H9 (cell line): Measurements from ENCODE around the gene MRPS27. TPM values are rescaled to one million over a fixed set of nuclear protein-coding genes. Genes with fewer than 3 reads are reported as not detected.

ENCODE experiments used
- DNase-seq: peaks from one replicate; pipeline ENCODE4 v3.0.0-alpha.2; 2017
- H2AFZ ChIP-seq: one replicate; pipeline ENCODE4 v1.6.1; 2013; ENCODE audit warnings: mild to moderate bottlenecking, low read length, control low read depth, moderate library complexity
- H2AK5ac ChIP-seq: 2 replicates; pipeline ENCODE4 v1.6.1; 2013; ENCODE audit warnings: low read length, control low read depth, mixed read lengths; ENCODE audit not compliant: insufficient read length
- H2BK120ac ChIP-seq: one replicate; pipeline ENCODE4 v1.6.1; 2013; ENCODE audit warnings: low read depth, mild to moderate bottlenecking, low read length, control low read depth, inconsistent platforms; ENCODE audit not compliant: poor library complexity, severe bottlenecking
- H2BK12ac ChIP-seq: 2 replicates; pipeline ENCODE4 v1.6.1; 2013; ENCODE audit warnings: low read length, control low read depth, mixed read lengths, low read depth; ENCODE audit not compliant: insufficient read length
- H2BK15ac ChIP-seq: 2 replicates; pipeline ENCODE4 v1.6.1; 2013; ENCODE audit warnings: low read depth, low read length, control low read depth
- H2BK20ac ChIP-seq: one replicate; pipeline ENCODE4 v1.6.1; 2013; ENCODE audit warnings: low read depth, mild to moderate bottlenecking, low read length, control low read depth, inconsistent platforms; ENCODE audit not compliant: poor library complexity, severe bottlenecking
- H2BK5ac ChIP-seq: 2 replicates; pipeline ENCODE4 v1.6.1; 2013; ENCODE audit warnings: low read length, control low read depth, mixed read lengths; ENCODE audit not compliant: insufficient read length
- H3K14ac ChIP-seq: 2 replicates; pipeline ENCODE4 v1.6.1; 2013; ENCODE audit warnings: low read length, control low read depth; ENCODE audit not compliant: insufficient read depth
- H3K18ac ChIP-seq: 2 replicates; pipeline ENCODE4 v1.6.1; 2013; ENCODE audit warnings: low read depth, mild to moderate bottlenecking, mixed read lengths, low read length, control low read depth; ENCODE audit not compliant: insufficient read length
- H3K23ac ChIP-seq: 2 replicates; pipeline ENCODE4 v1.6.1; 2013; ENCODE audit warnings: low read length, control low read depth, mixed read lengths, low read depth; ENCODE audit not compliant: insufficient read length
- H3K23me2 ChIP-seq: 2 replicates; pipeline ENCODE4 v1.6.1; 2013; ENCODE audit warnings: low read depth, mild to moderate bottlenecking, mixed read lengths, low read length, control low read depth; ENCODE audit not compliant: insufficient read length, poor library complexity, severe bottlenecking
- H3K27ac ChIP-seq: 2 replicates; pipeline ENCODE4 v1.5.1; 2013; ENCODE audit warnings: low read length, control low read depth, mixed read lengths, low read depth; ENCODE audit not compliant: insufficient read length
- H3K27me3 ChIP-seq: 2 replicates; pipeline ENCODE4 v1.6.1; 2013; ENCODE audit warnings: low read length, control low read depth, inconsistent platforms; ENCODE audit not compliant: insufficient read depth
- H3K4ac ChIP-seq: 2 replicates; pipeline ENCODE4 v1.6.1; 2013; ENCODE audit warnings: low read depth, mild to moderate bottlenecking, control low read depth, inconsistent platforms, low read length, moderate library complexity
- H3K4me1 ChIP-seq: 2 replicates; pipeline ENCODE4 v1.6.1; 2013; ENCODE audit warnings: low read length, control low read depth, inconsistent platforms; ENCODE audit not compliant: insufficient read depth
- H3K4me2 ChIP-seq: 2 replicates; pipeline ENCODE4 v1.6.1; 2013; ENCODE audit warnings: low read length, control low read depth, mixed read lengths; ENCODE audit not compliant: insufficient read length, insufficient read depth
- H3K56ac ChIP-seq: 2 replicates; pipeline ENCODE4 v1.6.1; 2013; ENCODE audit warnings: low read depth, mild to moderate bottlenecking, mixed read lengths, low read length, control low read depth; ENCODE audit not compliant: insufficient read length
- H3K79me1 ChIP-seq: 2 replicates; pipeline ENCODE4 v1.6.1; 2013; ENCODE audit warnings: low read depth, mild to moderate bottlenecking, moderate library complexity, low read length, control low read depth, inconsistent platforms; ENCODE audit not compliant: insufficient read depth, poor library complexity, severe bottlenecking
- H3K79me2 ChIP-seq: 2 replicates; pipeline ENCODE4 v1.6.1; 2013; ENCODE audit warnings: low read length, control low read depth, inconsistent platforms; ENCODE audit not compliant: insufficient read depth
- H3K9ac ChIP-seq: 2 replicates; pipeline ENCODE4 v1.6.1; 2013; ENCODE audit warnings: low read length, control low read depth, mixed read lengths; ENCODE audit not compliant: insufficient read length; ENCODE audit errors: extremely low read depth
- H3K9me3 ChIP-seq: one replicate; pipeline ENCODE4 v1.6.1; 2013; ENCODE audit warnings: low read depth, low read length, inconsistent platforms; ENCODE audit not compliant: control insufficient read depth
- H3T11ph ChIP-seq: one replicate; pipeline ENCODE4 v1.6.1; 2013; ENCODE audit warnings: mild to moderate bottlenecking, low read length, control low read depth, inconsistent platforms
- H4K20me1 ChIP-seq: one replicate; pipeline ENCODE4 v1.6.1; 2013; ENCODE audit not compliant: control insufficient read depth, insufficient read length, insufficient read depth
- H4K5ac ChIP-seq: 2 replicates; pipeline ENCODE4 v1.6.1; 2013; ENCODE audit warnings: low read depth, mild to moderate bottlenecking, mixed read lengths, low read length, control low read depth; ENCODE audit not compliant: insufficient read length
- H4K8ac ChIP-seq: replicated peaks from 2 replicates; pipeline ENCODE4 v1.6.1; 2013; ENCODE audit warnings: low read length, control low read depth, mixed read lengths, low read depth; ENCODE audit not compliant: insufficient read length
- H4K91ac ChIP-seq: 2 replicates; pipeline ENCODE4 v1.6.1; 2013; ENCODE audit warnings: low read depth, mild to moderate bottlenecking, moderate library complexity, mixed read lengths, low read length, control low read depth; ENCODE audit not compliant: insufficient read length
- H3K27ac Mint-ChIP-seq, 3 experiments: 2 replicates in 2 of 3; 3 replicates in 1 of 3; pipeline ENCODE4 v1.8.0; 2020 to 2021; ENCODE audit warnings: mixed read lengths in 3 of 3, mild to moderate bottlenecking in 1 of 3, moderate library complexity in 1 of 3
- H3K27me3 Mint-ChIP-seq: 2 replicates; pipeline ENCODE4 v1.8.0; 2021; ENCODE audit warnings: low read depth, mild to moderate bottlenecking, moderate library complexity, mixed read lengths
- H3K36me3 Mint-ChIP-seq, 3 experiments: 2 replicates in 2 of 3; 3 replicates in 1 of 3; pipeline ENCODE4 v1.8.0; 2020 to 2021; ENCODE audit warnings: low read depth in 3 of 3, mixed read lengths in 3 of 3; ENCODE audit not compliant: insufficient read depth in 1 of 3
- H3K4me1 Mint-ChIP-seq, 2 experiments: 2 replicates each; pipeline ENCODE4 v1.8.0; 2020; ENCODE audit warnings: mixed read lengths in 2 of 2
- H3K4me3 Mint-ChIP-seq, 2 experiments: 2 replicates in 1 of 2; 3 replicates in 1 of 2; pipeline ENCODE4 v1.8.0; 2020 to 2021; ENCODE audit warnings: mild to moderate bottlenecking in 2 of 2, mixed read lengths in 2 of 2, moderate library complexity in 1 of 2
- H3K9me3 Mint-ChIP-seq, 2 experiments: 2 replicates in 1 of 2; 3 replicates in 1 of 2; pipeline ENCODE4 v1.8.0; 2020; ENCODE audit warnings: mild to moderate bottlenecking in 2 of 2, mixed read lengths in 2 of 2, moderate library complexity in 1 of 2
- CTCF ChIP-seq: fragments of 200-600 bp; sonication (generic); conservative IDR thresholded peaks from 3 replicates; pipeline ENCODE4 v1.8.0; 2021; ENCODE audit warnings: antibody characterized with exemption, mild to moderate bottlenecking
- WGBS: extraction: QIAGEN DNeasy Blood & Tissue Kit; methylation state at CpG from one replicate; pipeline ENCODE4 v1.1.7; 2013; ENCODE audit warnings: missing lambda C conversion rate, low lambda C conversion rate, mixed read lengths; ENCODE audit not compliant: insufficient read length; ENCODE audit errors: extremely low coverage; 5-methylcytosine and 5-hydroxymethylcytosine counted together
- total RNA-seq: library from RNA; stranded (reverse); gene quantifications from 2 replicates; pipeline ENCODE4 v1.2.1, GENCODE V29; 2021

Gene MRPS27
- total RNA-seq, 1 experiment from 2014 or later = 83.3 TPM

- Histone ChIP-seq H3K4ac (no peak overlapping the region), H2BK12ac (no peak overlapping the region), H4K5ac (no peak overlapping the region), H2BK120ac (no peak overlapping the region), H3K4me2 (no peak overlapping the region), H4K91ac (no peak overlapping the region), H3K9ac (no peak overlapping the region), H3K14ac (no peak overlapping the region), H3K9me3 (no peaks in the 10 kb centered on the region), H3K79me2 (peaks cover 6% of the 10 kb centered on the region), H3K18ac (no peak overlapping the region), H3K79me1 (peaks cover 6% of the 10 kb centered on the region), H3K27me3 (no peaks in the 10 kb centered on the region), H4K8ac (no peak overlapping the region), H3K23ac (no peak overlapping the region), H2BK20ac (no peak overlapping the region), H3K56ac (no peak overlapping the region), H2BK15ac (no peak overlapping the region), H4K20me1 (no peaks in the 10 kb centered on the region), H3T11ph (no peak overlapping the region), H3K23me2 (no peaks in the 10 kb centered on the region), H2AK5ac (no peak overlapping the region), H3K27ac (no peak overlapping the region), H2AFZ (no peak overlapping the region), H3K4me1 (0 out of 2 replicates have a peak, but pooled peaks cover 3% of the 10 kb centered on the region), H2BK5ac (no peak overlapping the region)
- Mint-ChIP-seq H3K36me3 (peaks cover 7 to 34% (median 22%) of the 10 kb centered on the region in 3 experiments; a peak in 5 of 7 replicates), H3K9me3 (no peaks in the 10 kb centered on the region), H3K4me1 (peaks cover 17 to 20% of the 10 kb centered on the region in 2 experiments), H3K27ac (no peak overlapping the region), H3K4me3 (no peak overlapping the region), H3K27me3 (no peaks in the 10 kb centered on the region)
- TF ChIP-seq CTCF = no peak
- DNase-seq = no peak
- WGBS = no CpG with 5 or more reads among the region's 4 CpGs
Measured at GRCh38 chr5:72295539-72295938, 24.5 kb downstream of the MRPS27 start.
